Neural crest cell (in vitro differentiated cells): ENCODE results near the gene TIGD1. TPM values are rescaled to one million over a fixed set of nuclear protein-coding genes. Genes with fewer than 3 reads are reported as not detected.

ENCODE experiments used
- DNase-seq: peaks from one replicate; pipeline ENCODE4 v3.0.0; 2021; ENCODE audit warnings: low read depth, mixed read lengths, low spot score
- H3K27ac Mint-ChIP-seq: one replicate; pipeline ENCODE4 v1.8.0; 2021; ENCODE audit warnings: mild to moderate bottlenecking, mixed read lengths; ENCODE audit not compliant: unreplicated experiment
- H3K27me3 Mint-ChIP-seq: 2 replicates; pipeline ENCODE4 v1.8.0; 2021; ENCODE audit warnings: low read depth, mild to moderate bottlenecking, mixed read lengths
- H3K36me3 Mint-ChIP-seq: 2 replicates; pipeline ENCODE4 v1.8.0; 2021; ENCODE audit warnings: low read depth, mild to moderate bottlenecking, mixed read lengths
- H3K4me1 Mint-ChIP-seq: 2 replicates; pipeline ENCODE4 v1.8.0; 2021; ENCODE audit warnings: mixed read lengths
- H3K4me3 Mint-ChIP-seq: one replicate; pipeline ENCODE4 v1.8.0; 2021; ENCODE audit warnings: mild to moderate bottlenecking, mixed read lengths
- H3K9me3 Mint-ChIP-seq: 2 replicates; pipeline ENCODE4 v1.8.0; 2021; ENCODE audit warnings: mixed read lengths
- CTCF ChIP-seq: fragments of 200-600 bp; sonication (generic); conservative IDR thresholded peaks from 2 replicates; pipeline ENCODE4 v1.5.0; 2021; ENCODE audit warnings: antibody characterized with exemption, mild to moderate bottlenecking
- long read RNA-seq: library from polyadenylated mRNA; unstranded; transcript quantifications from one replicate; pipeline ENCODE4 v2.0.0, GENCODE V29; 2020
- total RNA-seq: library from RNA; stranded (reverse); gene quantifications from 2 replicates; pipeline ENCODE4 v1.2.1, GENCODE V29; 2021

Gene TIGD1
- total RNA-seq: 11.8 and 12.8 TPM in 2 replicates
- long read RNA-seq, partial matches to known transcripts: 0 of 4 reads
- long read RNA-seq, other reads (novel, unspliced or antisense): 0 of 4 reads

GRCh38 chr2:232550354-232551249, at the start of gene TIGD1, which contains the start of gene EIF4E2:
TIGD1 (minus strand) TSS chr2:232550557; CDS start chr2:232549882, 675 bp downstream.
EIF4E2 (plus strand) TSS chr2:232550689; CDS start chr2:232550725, 36 bp downstream.
- TF ChIP-seq CTCF: peak; percentile 49
- peak; percentile 93 for DNase-seq
- Mint-ChIP-seq H3K27ac (peak within 1 kb of the TSS; percentile 98), H3K9me3 (peaks cover 4% of the 10 kb centered on the region), H3K27me3 (no peaks in the 10 kb centered on the region), H3K4me1 (peaks cover 43% of the 10 kb centered on the region), H3K36me3 (peaks cover 39% of the 10 kb centered on the region), H3K4me3 (peak within 1 kb of the TSS; percentile 97)

GRCh38 chr2:232598293-232598692, 47.9 kb upstream of the TIGD1 start:
- Mint-ChIP-seq H3K36me3 (no peaks in the 10 kb centered on the region), H3K27me3 (no peaks in the 10 kb centered on the region), H3K27ac (no peak overlapping the region), H3K4me3 (no peak overlapping the region), H3K9me3 (no peaks in the 10 kb centered on the region), H3K4me1 (no peaks in the 10 kb centered on the region)
- DNase-seq: no peak
- TF ChIP-seq CTCF: no peak

- no peak for DNase-seq
- TF ChIP-seq CTCF: no peak
- no peaks in the 10 kb centered on the region for H3K27me3 Mint-ChIP-seq
- H3K36me3 Mint-ChIP-seq: no peaks in the 10 kb centered on the region
- H3K4me1 Mint-ChIP-seq: no peaks in the 10 kb centered on the region
- no peak overlapping the region for H3K27ac Mint-ChIP-seq
- H3K9me3 Mint-ChIP-seq: no peaks in the 10 kb centered on the region
- no peak overlapping the region for H3K4me3 Mint-ChIP-seq
These were observed 47.2 kb upstream of the TIGD1 start for GRCh38 chr2:232597362-232598079.

- no peaks in the 10 kb centered on the region for H3K4me1 Mint-ChIP-seq
- H3K9me3 Mint-ChIP-seq: no peaks in the 10 kb centered on the region
- no peak overlapping the region for H3K27ac Mint-ChIP-seq
- no peaks in the 10 kb centered on the region for H3K36me3 Mint-ChIP-seq
- H3K4me3 Mint-ChIP-seq: no peak overlapping the region
- TF ChIP-seq CTCF: no peak
- no peak for DNase-seq
- no peaks in the 10 kb centered on the region for H3K27me3 Mint-ChIP-seq
These were observed 43.6 kb upstream of the TIGD1 start for GRCh38 chr2:232593982-232594381.

- no peak overlapping the region for H3K4me3 Mint-ChIP-seq
- DNase-seq: no peak
- no peaks in the 10 kb centered on the region for H3K4me1 Mint-ChIP-seq
- H3K9me3 Mint-ChIP-seq: no peaks in the 10 kb centered on the region
- H3K27me3 Mint-ChIP-seq: no peaks in the 10 kb centered on the region
- TF ChIP-seq CTCF: no peak
- H3K36me3 Mint-ChIP-seq: no peaks in the 10 kb centered on the region
- no peak overlapping the region for H3K27ac Mint-ChIP-seq
These were observed 42.5 kb upstream of the TIGD1 start for GRCh38 chr2:232592772-232593395.
